ENCODE data around the gene DLG2. TPM values are rescaled to one million over a fixed set of nuclear protein-coding genes. Genes with fewer than 3 reads are reported as not detected.

The DLG2 gene
- total RNA-seq, 4 donors from 2014 or later: 1.3 to 4.7 (median 2.4) TPM

DNA sequence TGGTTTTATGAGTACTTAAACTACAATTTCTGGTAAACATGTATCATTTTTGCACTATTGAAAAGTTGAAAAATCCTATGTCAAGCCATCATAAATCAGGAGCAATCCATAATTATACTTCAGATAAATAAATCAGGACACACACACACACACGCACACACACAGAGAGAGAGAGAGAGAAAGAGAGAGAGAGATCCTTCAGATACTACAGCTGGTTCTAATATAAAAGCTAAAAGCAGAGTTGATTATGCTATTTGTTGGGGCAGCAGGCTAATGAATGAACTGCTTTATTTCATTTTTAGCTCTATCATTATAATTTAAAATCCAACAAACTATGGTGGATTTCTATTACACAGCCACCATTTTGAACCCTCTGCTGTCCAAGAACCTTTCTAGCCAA is 2018.6 kb downstream of the DLG2 start:
- no peak for DNase-seq
- Histone ChIP-seq H3K9me3 (no peaks in the 10 kb centered on the region), H3K4me3 (no peak overlapping the region), H3K4me1 (no peaks in the 10 kb centered on the region), H3K27ac (no peak overlapping the region), H3K27me3 (no peaks in the 10 kb centered on the region), H3K36me3 (no peaks in the 10 kb centered on the region)
- ATAC-seq: no peak
- in situ Hi-C loops (cut with MboI; ENCODE audit: low sequenced_read_pairs in 4 of 4): no loop called here
- intact Hi-C loops (cut with DNase I; ENCODE audit: low total_unique reads): no loop called here
- TF ChIP-seq POLR2A (IDR thresholded peaks at IDR 0.05): no peak
- TF ChIP-seq, protein P1, sequence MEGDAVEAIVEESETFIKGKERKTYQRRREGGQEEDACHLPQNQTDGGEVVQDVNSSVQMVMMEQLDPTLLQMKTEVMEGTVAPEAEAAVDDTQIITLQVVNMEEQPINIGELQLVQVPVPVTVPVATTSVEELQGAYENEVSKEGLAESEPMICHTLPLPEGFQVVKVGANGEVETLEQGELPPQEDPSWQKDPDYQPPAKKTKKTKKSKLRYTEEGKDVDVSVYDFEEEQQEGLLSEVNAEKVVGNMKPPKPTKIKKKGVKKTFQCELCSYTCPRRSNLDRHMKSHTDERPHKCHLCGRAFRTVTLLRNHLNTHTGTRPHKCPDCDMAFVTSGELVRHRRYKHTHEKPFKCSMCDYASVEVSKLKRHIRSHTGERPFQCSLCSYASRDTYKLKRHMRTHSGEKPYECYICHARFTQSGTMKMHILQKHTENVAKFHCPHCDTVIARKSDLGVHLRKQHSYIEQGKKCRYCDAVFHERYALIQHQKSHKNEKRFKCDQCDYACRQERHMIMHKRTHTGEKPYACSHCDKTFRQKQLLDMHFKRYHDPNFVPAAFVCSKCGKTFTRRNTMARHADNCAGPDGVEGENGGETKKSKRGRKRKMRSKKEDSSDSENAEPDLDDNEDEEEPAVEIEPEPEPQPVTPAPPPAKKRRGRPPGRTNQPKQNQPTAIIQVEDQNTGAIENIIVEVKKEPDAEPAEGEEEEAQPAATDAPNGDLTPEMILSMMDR (IDR thresholded peaks at IDR 0.05 in 4 of 5, conservative IDR thresholded peaks at IDR 0.05 in 1 of 5): no peak

DNA sequence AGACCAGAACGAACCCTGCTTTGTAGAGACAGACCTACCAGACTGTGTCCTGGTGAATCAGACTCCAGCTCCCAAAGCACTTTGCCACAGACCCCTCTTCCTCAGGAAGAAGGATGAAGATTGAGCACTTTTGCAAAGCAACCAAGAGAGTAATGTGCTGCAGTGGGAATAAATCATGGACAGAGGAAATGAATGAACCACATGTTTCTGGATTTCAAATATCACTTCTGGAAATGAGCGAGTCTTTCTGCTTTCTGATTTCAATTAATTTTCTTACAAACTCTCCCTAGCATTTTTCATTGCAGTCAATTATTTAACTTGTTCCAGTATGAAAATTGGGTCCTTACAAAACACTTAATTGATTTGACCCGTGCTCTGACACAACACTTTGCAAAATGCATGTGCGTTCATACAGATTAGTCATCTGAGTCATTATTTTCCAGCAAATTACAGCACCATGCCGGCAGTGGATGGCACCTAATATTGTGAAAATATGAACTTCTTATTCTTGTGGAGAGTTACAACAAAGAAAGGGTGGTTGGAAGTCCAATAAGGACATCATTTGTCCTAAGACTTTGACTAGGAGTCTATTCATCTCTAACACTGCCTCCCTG is 2025.1 kb downstream of the DLG2 start:
- in situ Hi-C loops (cut with MboI; ENCODE audit: low sequenced_read_pairs in 4 of 4): no loop called here
- ATAC-seq: no peak
- intact Hi-C loops (cut with DNase I; ENCODE audit: low total_unique reads): no loop called here

DNA sequence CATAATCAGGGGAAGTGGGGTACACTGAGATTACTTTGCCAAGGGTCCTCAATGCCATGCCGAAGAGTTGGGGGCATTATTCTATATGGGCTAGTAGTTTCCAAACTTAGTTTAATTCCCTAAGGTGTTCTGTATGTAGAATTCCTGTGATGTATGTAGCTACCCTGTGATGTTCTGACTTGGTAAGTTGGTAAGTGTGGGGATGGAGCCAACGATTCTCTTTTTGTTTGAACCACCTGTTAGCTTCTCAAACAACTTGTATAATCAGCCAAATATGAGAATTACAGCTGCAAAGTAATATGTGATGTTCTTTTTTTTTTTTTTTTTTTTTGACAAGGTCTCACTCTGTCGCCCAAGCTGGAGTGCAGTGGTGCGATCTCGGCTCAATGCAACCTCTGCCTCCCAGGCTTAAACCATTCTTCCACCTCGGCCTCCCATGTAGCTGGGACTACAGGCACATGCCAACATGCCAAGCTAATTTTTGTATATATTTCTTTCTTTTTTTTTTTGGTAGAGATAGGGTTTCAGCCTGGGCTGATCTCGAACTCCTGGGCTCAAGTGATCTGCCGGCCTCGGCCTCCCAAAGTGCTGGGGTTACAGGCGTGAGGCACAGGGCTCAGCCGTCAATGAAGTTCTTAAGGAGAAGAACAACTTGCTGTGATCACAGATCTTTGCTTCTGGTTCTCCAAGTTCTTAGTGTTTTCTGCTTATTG is 2025.8 kb downstream of the DLG2 start:
- no peaks in the 10 kb centered on the region for H3K9me3 ChIP-seq

More for the DNA sequence above, 2025.1 kb downstream of the DLG2 start:
- Histone ChIP-seq H3K9me3 (no peaks in the 10 kb centered on the region), H3K27me3 (no peaks in the 10 kb centered on the region), H3K36me3 (no peaks in the 10 kb centered on the region), H3K4me3 (no peak overlapping the region), H3K4me1 (no peaks in the 10 kb centered on the region), H3K27ac (no peak overlapping the region)
- TF ChIP-seq POLR2A (IDR thresholded peaks at IDR 0.05): no peak
- TF ChIP-seq, protein P1 (IDR thresholded peaks at IDR 0.05 in 4 of 5, conservative IDR thresholded peaks at IDR 0.05 in 1 of 5): no peak
- no peak for DNase-seq

DNA sequence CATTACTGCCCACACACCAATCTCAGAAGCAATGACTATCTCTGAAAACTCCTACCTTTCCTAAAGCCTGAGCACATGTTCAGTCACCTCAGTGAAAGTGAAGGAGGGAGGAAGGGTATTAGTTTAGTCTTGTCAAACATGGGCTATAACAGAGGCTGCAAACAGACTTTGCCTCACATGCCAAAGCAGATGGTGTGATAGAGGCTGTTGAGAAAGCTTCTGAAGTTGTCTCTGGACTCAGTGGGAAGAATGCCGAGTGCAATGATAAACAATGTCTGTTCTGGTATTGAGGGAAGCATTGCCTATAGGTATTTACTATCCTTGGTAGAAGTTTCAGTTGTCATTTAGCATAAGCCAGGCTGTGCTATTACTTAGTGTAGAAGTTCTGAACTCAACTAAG is 2026.5 kb downstream of the DLG2 start:
- H3K27me3 ChIP-seq: no peaks in the 10 kb centered on the region
- H3K27ac ChIP-seq: no peak overlapping the region
- TF ChIP-seq, protein P1 (IDR thresholded peaks at IDR 0.05 in 4 of 5, conservative IDR thresholded peaks at IDR 0.05 in 1 of 5): no peak
- no peak for TF ChIP-seq POLR2A (IDR thresholded peaks at IDR 0.05)
- intact Hi-C loops (cut with DNase I; ENCODE audit: low total_unique reads): no loop called here
- DNase-seq: no peak
- no peak for ATAC-seq
- no peaks in the 10 kb centered on the region for H3K36me3 ChIP-seq
- no peak overlapping the region for H3K4me3 ChIP-seq
- in situ Hi-C loops (cut with MboI; ENCODE audit: low sequenced_read_pairs in 4 of 4): no loop called here
- no peaks in the 10 kb centered on the region for H3K9me3 ChIP-seq
- no peaks in the 10 kb centered on the region for H3K4me1 ChIP-seq

More for the DNA sequence above, 2025.8 kb downstream of the DLG2 start:
- TF ChIP-seq POLR2A (IDR thresholded peaks at IDR 0.05): no peak
- TF ChIP-seq, protein P1 (IDR thresholded peaks at IDR 0.05 in 4 of 5, conservative IDR thresholded peaks at IDR 0.05 in 1 of 5): no peak
- intact Hi-C loops (cut with DNase I; ENCODE audit: low total_unique reads) (no loop called here), in situ Hi-C loops (cut with MboI; ENCODE audit: low sequenced_read_pairs in 4 of 4) (no loop called here)
- H3K4me3 ChIP-seq: no peak overlapping the region
- no peaks in the 10 kb centered on the region for H3K27me3 ChIP-seq
- no peaks in the 10 kb centered on the region for H3K36me3 ChIP-seq
- ATAC-seq (no peak), DNase-seq (no peak)
- no peaks in the 10 kb centered on the region for H3K4me1 ChIP-seq
- no peak overlapping the region for H3K27ac ChIP-seq
